Measurements from ENCODE around the gene PCNP. TPM values are rescaled to one million over a fixed set of nuclear protein-coding genes. Genes with fewer than 3 reads are reported as not detected.

PCNP gene
- total RNA-seq, 1 experiment from 2014 or later: 216 TPM

- H3K14ac ChIP-seq (ENCODE audit: insufficient read depth, low read length): no peak overlapping the region
- H3K27me3 Mint-ChIP-seq (ENCODE audit: low read depth): no peaks in the 10 kb centered on the region; the same call in none of the 2 replicates
- H2BK20ac ChIP-seq (ENCODE audit: low read depth, low read length, poor library complexity, severe bottlenecking): no peak overlapping the region
- H3K9me3 ChIP-seq (ENCODE audit: control insufficient read depth, low read depth, low read length): no peaks in the 10 kb centered on the region
- no peaks in the 10 kb centered on the region for H3K27me3 ChIP-seq (ENCODE audit: insufficient read depth, low read length)
- no peak overlapping the region for H4K91ac ChIP-seq (ENCODE audit: insufficient read length, low read depth, low read length)
- H3K79me1 ChIP-seq (ENCODE audit: insufficient read depth, low read depth, low read length, poor library complexity, severe bottlenecking): no peaks in the 10 kb centered on the region
- H3T11ph ChIP-seq (ENCODE audit: low read length): no peak overlapping the region
- H2BK12ac ChIP-seq (ENCODE audit: insufficient read length, low read depth, low read length): no peak overlapping the region
- H2BK5ac ChIP-seq (ENCODE audit: insufficient read length, low read length): no peak overlapping the region
- peaks cover 19 to 34% of the 10 kb centered on the region in 2 experiments for H3K4me1 Mint-ChIP-seq
- H3K23me2 ChIP-seq (ENCODE audit: insufficient read length, low read depth, low read length, poor library complexity, severe bottlenecking): no peaks in the 10 kb centered on the region
- no peak overlapping the region for H3K56ac ChIP-seq (ENCODE audit: insufficient read length, low read depth, low read length)
- H3K4me1 ChIP-seq (ENCODE audit: insufficient read depth, low read length): no peaks in the 10 kb centered on the region; the same call in 1 of the 2 replicates
- H3K4me3 Mint-ChIP-seq: no peak overlapping the region
- H3K36me3 Mint-ChIP-seq (ENCODE audit: insufficient read depth in 1 of 3, low read depth in 3 of 3): no peaks in the 10 kb centered on the region
- H2AK5ac ChIP-seq (ENCODE audit: insufficient read length, low read length): no peak overlapping the region
- no peaks in the 10 kb centered on the region for H3K79me2 ChIP-seq (ENCODE audit: insufficient read depth, low read length)
- no peak for DNase-seq
- H2BK15ac ChIP-seq (ENCODE audit: low read depth, low read length): no peak overlapping the region
- H2AFZ ChIP-seq (ENCODE audit: low read length): no peak overlapping the region
- no peak overlapping the region for H4K5ac ChIP-seq (ENCODE audit: insufficient read length, low read depth, low read length)
- no peak overlapping the region for H3K4ac ChIP-seq (ENCODE audit: low read depth, low read length)
- WGBS (ENCODE audit: extremely low coverage, insufficient read length, low lambda C conversion rate): no CpG with 5 or more reads among the region's 10 CpGs
- no peak overlapping the region for H4K8ac ChIP-seq (replicated peaks; ENCODE audit: insufficient read length, low read depth, low read length)
- no peak overlapping the region for H3K27ac Mint-ChIP-seq
- TF ChIP-seq CTCF (conservative IDR thresholded peaks at IDR 0.05): no peak
- H2BK120ac ChIP-seq (ENCODE audit: low read depth, low read length, poor library complexity, severe bottlenecking): no peak overlapping the region
- H3K9ac ChIP-seq (ENCODE audit: extremely low read depth, insufficient read length, low read length): no peak overlapping the region
- no peak overlapping the region for H3K18ac ChIP-seq (ENCODE audit: insufficient read length, low read depth, low read length)
- H3K27ac ChIP-seq (ENCODE audit: insufficient read length, low read depth, low read length): no peak overlapping the region
- H3K4me2 ChIP-seq (ENCODE audit: insufficient read depth, insufficient read length, low read length): no peak overlapping the region
- no peaks in the 10 kb centered on the region for H4K20me1 ChIP-seq (ENCODE audit: control insufficient read depth, insufficient read depth, insufficient read length)
- no peaks in the 10 kb centered on the region for H3K9me3 Mint-ChIP-seq
- H3K23ac ChIP-seq (ENCODE audit: insufficient read length, low read depth, low read length): no peak overlapping the region
These were observed 59.2 kb downstream of the PCNP start for GRCh38 chr3:101633186-101633585.

All from H9 (cell line).